ENCODE results near the gene ECHDC1. TPM values are rescaled to one million over a fixed set of nuclear protein-coding genes. Genes with fewer than 3 reads are reported as not detected.

Gene ECHDC1
- total RNA-seq, 1 donor from 2014 or later = 64.5 TPM

- DNase-seq = no peak
These were observed 61.2 kb downstream of the ECHDC1 start for GRCh38 chr6:127282184-127282583.

DNA sequence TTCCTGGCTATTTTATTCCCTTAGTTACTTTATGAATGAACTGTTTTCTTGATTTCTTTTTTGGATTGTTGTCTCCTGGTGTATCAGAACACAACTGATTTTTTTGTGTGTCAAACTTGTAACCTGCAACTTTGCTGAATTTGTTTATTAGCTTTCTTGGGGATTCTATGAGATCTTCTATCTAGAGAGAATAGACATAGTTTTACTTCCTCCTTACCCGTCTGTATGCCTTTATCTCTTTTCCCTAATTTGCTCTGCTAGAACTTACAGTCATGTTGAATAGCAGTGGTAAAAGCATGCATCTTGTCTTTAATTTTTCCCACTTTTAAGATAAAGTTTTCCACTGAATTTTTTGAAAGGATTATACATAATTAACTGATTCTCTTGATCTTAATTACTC lies 63.6 kb downstream of the ECHDC1 start:
- DNase-seq = no peak

GRCh38 chr6:127277878-127278843 lies 65.2 kb downstream of the ECHDC1 start:
- no peak for DNase-seq

DNA sequence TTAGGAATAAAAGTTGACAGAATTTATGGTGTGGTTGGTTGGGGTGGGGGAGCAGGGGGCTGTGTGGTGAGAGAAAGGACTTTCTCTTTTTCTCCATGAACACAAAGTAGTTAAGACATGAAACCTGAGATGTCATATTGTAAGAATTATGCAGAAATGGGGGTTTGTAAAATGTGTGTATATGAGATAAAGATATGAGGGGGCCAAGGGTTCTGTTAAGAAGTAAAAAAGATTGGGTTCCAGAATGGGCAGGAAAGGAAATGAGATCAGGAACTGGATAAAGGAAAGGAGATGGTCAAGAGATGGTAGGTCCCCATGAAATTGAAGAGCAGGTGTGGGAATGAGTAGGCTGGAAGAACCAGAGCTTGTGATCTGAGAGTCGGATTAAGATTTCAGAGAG lies 67.1 kb downstream of the ECHDC1 start:
- no peak for DNase-seq

DNA sequence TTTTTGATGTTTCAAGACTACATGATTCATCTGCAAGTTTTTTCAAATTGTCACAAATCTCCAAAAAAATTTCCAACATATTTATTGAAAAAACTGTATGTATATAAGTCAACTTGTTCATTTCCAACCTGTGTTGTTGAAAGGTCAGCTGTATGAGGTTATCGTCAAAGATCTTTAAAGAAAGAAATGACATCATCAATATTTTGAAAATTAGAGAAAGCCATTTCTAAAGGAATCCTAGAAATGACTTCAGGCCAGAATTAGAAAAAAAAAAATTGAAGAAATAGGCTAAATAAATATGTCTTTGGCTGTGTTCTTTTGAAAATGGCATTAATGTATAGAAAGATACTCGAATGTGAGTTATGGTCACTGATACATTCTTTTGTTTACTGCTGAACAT lies 69.9 kb downstream of the ECHDC1 start:
- DNase-seq = no peak

GRCh38 chr6:127272576-127272975 lies 70.8 kb downstream of the ECHDC1 start:
- DNase-seq = no peak

DNA sequence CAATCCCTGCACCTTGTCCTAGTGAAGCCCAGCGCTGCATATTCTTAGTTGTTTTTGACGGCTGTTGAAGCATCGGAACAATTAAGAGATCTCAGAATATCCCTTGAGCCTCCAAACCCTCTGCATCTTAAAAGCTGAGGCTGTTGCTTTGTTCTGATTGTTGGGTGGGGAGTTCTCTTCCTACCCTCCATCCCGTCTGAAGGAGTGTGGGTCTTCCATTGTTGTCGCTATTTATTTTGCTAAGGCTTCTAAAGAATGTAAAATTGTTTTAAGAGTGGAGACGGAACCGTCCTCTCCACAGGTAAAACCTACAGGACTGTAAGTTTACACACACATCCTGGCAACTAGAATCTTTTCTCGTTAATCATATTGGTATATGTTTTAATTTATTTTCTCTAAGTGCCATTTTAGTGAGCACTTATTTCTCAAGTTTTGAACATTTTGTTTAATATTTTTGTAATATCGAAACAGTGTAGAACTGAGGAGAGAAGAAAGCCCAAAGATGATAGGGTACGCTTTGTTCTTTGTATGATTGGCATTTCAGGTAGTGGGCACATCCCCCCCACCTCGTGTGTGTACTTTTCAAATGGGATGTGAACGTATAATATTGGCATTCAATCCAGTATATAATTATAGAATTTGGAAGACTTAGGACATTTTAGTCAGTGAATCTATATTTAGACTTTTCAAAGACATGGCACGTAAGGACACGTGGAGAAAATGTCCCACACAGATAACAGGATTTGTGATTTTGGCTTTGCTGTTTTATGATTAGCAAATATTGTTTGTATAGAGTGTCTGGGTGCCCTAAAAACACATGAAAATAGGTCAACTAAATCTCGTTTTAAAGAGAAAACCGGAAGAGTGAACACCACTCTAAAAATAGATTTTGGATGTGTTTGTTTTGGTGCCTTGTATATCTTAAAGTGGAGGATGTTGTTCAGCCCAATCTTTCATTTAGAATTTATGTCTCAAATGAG lies 75.5 kb downstream of the ECHDC1 start:
- DNase-seq = peak; percentile 21

DNA sequence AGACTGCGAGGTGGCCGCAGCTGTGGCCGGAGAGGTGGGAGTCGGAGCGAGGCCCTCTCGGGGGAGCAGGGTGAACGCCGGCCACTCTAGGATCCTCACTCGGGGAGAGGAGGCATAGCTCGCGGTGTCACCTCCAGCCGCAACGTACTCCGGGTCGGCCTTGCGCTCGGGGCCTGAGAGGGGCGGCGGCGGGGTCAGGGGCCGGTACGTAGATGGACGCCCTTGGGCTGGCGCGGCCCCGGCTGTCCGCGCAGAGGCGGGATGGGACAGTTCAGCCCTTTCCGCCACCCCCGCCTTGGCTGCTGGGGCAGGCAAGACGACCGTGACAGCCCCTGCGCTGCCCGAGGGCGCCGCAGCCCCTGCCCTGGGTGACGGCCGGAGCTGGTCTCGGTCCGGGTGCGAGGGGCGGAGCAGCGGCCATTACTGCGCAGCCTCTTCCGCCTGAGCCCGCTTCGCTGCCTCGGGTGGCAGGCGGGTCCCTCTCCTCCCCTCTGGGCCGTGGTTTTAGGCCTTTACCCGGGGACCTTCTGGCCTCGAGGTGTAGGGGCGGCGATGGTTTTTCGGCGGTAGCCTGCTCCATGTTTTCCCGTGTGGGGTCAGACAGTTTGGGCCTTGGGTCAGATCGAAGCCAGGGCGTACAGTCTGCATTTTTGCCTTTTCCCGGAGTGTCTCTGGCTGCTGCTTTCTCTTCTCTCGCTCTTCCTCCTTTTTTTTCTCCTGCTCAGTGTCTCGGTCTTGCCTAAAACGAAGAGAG lies 76.3 kb downstream of the ECHDC1 start:
- peak; percentile 65 for DNase-seq

DNA sequence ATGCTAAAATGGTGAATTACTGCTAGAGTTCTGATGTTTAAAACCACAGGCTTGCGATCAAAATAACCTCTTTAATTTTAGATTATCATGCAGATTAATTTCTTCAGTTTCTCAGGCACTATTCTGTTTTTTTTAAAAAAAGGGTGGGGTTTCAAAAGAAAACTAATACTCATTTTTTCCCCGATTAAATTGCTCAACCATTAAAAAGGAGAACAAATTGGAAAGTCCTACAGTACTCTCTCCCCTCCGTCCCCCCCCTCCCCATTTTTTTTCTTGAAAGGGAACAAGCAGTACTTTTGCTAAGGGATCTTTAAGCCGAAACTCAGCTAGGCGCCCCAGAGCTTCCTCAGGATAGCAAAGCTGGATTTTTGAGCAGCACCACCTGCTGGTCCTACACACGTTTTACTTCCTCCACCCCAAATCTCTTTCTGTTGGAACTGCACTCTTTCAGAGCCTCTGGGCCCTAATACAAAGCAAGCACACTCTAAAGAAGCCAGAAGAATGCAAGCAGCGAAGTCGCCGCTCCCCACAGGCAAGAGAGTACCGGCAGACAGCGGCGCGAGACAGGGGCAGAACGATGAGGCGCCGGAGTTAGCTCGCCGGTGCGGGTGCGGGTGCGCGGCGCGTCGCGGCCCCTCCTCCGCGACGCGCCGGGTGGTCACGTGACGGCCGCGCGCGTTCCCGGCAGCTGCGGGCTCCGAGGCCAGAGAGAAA lies 77.1 kb downstream of the ECHDC1 start, which contains the start of gene RNF146:
TSS of gene RNF146 (plus strand) at position 687 of the 714 bp plus-strand sequence. CDS start 13,475 bp downstream, outside the sequence.
- DNase-seq = peak; percentile 89

GRCh38 chr6:127263481-127263880 lies 79.9 kb downstream of the ECHDC1 start:
- no peak for DNase-seq

- DNase-seq = no peak
These were observed 80.5 kb downstream of the ECHDC1 start for GRCh38 chr6:127262896-127263295.

DNA sequence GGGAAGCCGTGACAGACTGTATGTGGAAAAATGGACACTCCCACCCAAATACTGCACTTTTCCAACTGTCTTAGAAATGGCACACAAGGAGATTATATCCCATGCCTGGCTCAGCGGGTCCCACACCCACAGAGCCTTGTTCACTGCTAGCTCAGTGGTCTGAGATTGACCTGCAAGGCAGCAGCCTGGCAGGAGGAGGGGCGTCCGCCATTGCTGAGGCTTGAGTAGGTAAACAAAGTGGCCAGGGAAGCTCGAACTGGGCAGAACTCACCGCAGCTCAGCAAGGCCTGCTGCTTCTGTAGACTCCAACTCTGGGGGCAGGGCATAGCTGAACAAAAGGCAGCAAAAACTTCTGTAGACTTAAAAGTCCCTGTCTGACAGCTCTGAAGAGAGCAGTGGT lies 88.1 kb downstream of the ECHDC1 start:
- no peak for DNase-seq

GRCh38 chr6:127249621-127250020 lies 93.8 kb downstream of the ECHDC1 start:
- no peak for DNase-seq

DNA sequence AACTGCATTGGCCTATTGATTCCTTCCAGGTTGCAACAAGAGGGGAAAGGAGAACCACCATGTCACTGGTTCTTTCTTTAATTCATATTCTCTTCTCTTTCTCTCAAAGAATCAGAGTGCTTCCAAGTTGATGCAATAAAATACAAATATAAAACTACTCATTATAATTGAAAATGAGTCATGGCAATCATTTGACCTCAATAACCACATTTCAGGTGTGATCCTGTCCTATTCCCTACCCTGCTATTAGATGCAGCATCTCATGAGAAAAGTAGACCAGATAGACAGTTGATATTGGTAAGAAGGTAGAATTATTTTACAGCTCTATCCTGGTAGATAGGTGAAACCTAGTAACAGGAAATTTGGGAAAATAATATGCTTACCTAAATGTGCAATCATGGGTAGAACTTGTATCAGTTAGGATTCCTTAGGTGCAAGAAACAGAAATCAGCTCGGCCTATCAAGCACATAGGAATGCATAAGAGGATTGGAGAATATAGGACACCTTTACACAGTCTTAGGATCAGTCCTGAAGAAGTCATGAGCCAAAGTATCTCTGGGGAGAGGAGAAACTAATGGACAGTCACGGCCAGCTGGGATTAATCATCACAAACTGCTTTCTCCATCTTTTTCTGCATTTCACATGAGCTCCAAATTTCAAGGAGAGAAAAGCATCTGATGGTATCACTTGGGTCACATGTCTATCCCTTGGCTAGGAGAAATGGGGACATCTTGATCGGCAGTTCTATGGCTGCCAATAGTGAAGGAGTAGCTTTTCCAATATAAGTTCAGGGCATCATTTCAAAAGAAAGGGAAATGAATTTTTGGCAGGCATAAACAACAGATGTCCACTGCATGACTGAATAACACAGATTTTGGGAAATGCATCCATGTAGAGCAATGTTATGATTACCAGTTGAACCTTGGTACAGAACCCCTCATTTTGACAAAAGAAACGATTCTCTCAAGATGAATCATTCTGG lies 96.0 kb downstream of the ECHDC1 start:
- DNase-seq = no peak

DNA sequence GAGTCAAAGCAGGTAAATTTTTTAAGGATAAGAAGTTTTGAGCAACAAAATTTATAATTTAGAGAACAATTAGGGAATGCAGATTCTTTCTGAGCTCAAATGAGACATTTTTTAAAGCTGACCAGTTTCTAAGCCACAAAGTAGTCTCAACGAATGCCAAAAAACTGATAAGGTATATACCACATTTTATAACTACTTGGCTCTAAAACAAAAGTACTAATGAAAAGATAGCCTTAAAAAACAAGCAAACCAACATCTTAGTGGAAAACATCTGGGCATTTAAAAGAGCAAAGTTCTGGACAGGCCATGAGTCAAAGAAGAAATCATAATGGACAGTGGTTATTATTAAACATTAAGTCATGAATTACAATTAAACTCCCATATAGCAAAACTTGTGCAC lies 99.9 kb downstream of the ECHDC1 start:
- DNase-seq = no peak

Other genes starting within 250 kb of the ECHDC1 start
- under 0.01 and 0.19 TPM in 2 replicates for gene RSPO3, start 224.9 kb downstream of the ECHDC1 start, total RNA-seq
- 35.3 and 46.3 TPM in 2 replicates for gene RNF146, start 76.7 kb downstream of the ECHDC1 start, total RNA-seq
- gene KIAA0408, start 115.8 kb upstream of the ECHDC1 start, total RNA-seq = under 0.01 TPM in 1 of 2 replicates, not detected in the other
- gene C6orf58, start 233.6 kb upstream of the ECHDC1 start, total RNA-seq = not detected in 2 replicates